ENCODE results near the gene RAD51B. TPM values are rescaled to one million over a fixed set of nuclear protein-coding genes. Genes with fewer than 3 reads are reported as not detected.
"Not testable (repeated sequence)": the region's sequence is repeated elsewhere in the genome, so short reads cannot be mapped to it uniquely, and the experiment has no call there.

Gene RAD51B
- total RNA-seq, 2 experiments from 2014 or later: 27.4 to 31.6 TPM

- peaks cover 5% of the 10 kb centered on the region for H3K9me3 Mint-ChIP-seq
- H3K4me1 Mint-ChIP-seq: peaks cover 78% of the 10 kb centered on the region
- H3K4me3 Mint-ChIP-seq: peak overlapping the region; percentile 22
- peak overlapping the region; percentile 91 for H3K27ac Mint-ChIP-seq
- DNase-seq: no peak
- no peaks in the 10 kb centered on the region for H3K27me3 Mint-ChIP-seq
- peaks cover 13% of the 10 kb centered on the region for H3K36me3 Mint-ChIP-seq
These were observed 465.3 kb downstream of the RAD51B start for GRCh38 chr14:68284834-68285233.

GRCh38 chr14:68285421-68286179 lies 466.0 kb downstream of the RAD51B start:
- DNase-seq: peak; percentile 80
- H3K4me3 Mint-ChIP-seq: peak overlapping the region; percentile 3
- H3K36me3 Mint-ChIP-seq: peaks cover 13% of the 10 kb centered on the region
- H3K9me3 Mint-ChIP-seq: peaks cover 5% of the 10 kb centered on the region
- peaks cover 71% of the 10 kb centered on the region for H3K4me1 Mint-ChIP-seq
- H3K27ac Mint-ChIP-seq: peak overlapping the region; percentile 91
- H3K27me3 Mint-ChIP-seq: no peaks in the 10 kb centered on the region

GRCh38 chr14:68286667-68287066 lies 467.1 kb downstream of the RAD51B start:
- DNase-seq: no peak
- H3K4me1 Mint-ChIP-seq: peaks cover 71% of the 10 kb centered on the region
- H3K36me3 Mint-ChIP-seq: peaks cover 13% of the 10 kb centered on the region
- no peak overlapping the region for H3K4me3 Mint-ChIP-seq
- H3K27me3 Mint-ChIP-seq: no peaks in the 10 kb centered on the region
- H3K27ac Mint-ChIP-seq: peak overlapping the region; percentile 91
- peaks cover 5% of the 10 kb centered on the region for H3K9me3 Mint-ChIP-seq

- H3K27ac Mint-ChIP-seq, H3K9me3 Mint-ChIP-seq, DNase-seq, H3K27me3 Mint-ChIP-seq, H3K4me3 Mint-ChIP-seq: not testable (repeated sequence)
- Mint-ChIP-seq H3K4me1 (peaks cover 67% of the 10 kb centered on the region), H3K36me3 (peaks cover 21% of the 10 kb centered on the region)
These were observed 469.9 kb downstream of the RAD51B start for GRCh38 chr14:68289452-68289851.

- H3K27ac Mint-ChIP-seq: peak overlapping the region; percentile 51
- H3K27me3 Mint-ChIP-seq: no peaks in the 10 kb centered on the region
- H3K36me3 Mint-ChIP-seq: peaks cover 19% of the 10 kb centered on the region
- H3K4me3 Mint-ChIP-seq: no peak overlapping the region
- DNase-seq: no peak
- H3K4me1 Mint-ChIP-seq: peaks cover 52% of the 10 kb centered on the region
- H3K9me3 Mint-ChIP-seq: no peaks in the 10 kb centered on the region
These were observed 472.2 kb downstream of the RAD51B start for GRCh38 chr14:68291820-68292219.

GRCh38 chr14:68292441-68293215 lies 473.0 kb downstream of the RAD51B start:
- peaks cover 17% of the 10 kb centered on the region for H3K36me3 Mint-ChIP-seq
- no peaks in the 10 kb centered on the region for H3K9me3 Mint-ChIP-seq
- DNase-seq: no peak
- H3K4me1 Mint-ChIP-seq: peaks cover 46% of the 10 kb centered on the region
- H3K27ac Mint-ChIP-seq: peak overlapping the region; percentile 51
- no peak overlapping the region for H3K4me3 Mint-ChIP-seq
- no peaks in the 10 kb centered on the region for H3K27me3 Mint-ChIP-seq

- H3K27me3 Mint-ChIP-seq: no peaks in the 10 kb centered on the region
- H3K9me3 Mint-ChIP-seq: no peaks in the 10 kb centered on the region
- peaks cover 23% of the 10 kb centered on the region for H3K36me3 Mint-ChIP-seq
- DNase-seq: no peak
- H3K4me3 Mint-ChIP-seq: no peak overlapping the region
- peak overlapping the region; percentile 10 for H3K27ac Mint-ChIP-seq
- H3K4me1 Mint-ChIP-seq: peaks cover 47% of the 10 kb centered on the region
These were observed 473.8 kb downstream of the RAD51B start for GRCh38 chr14:68293404-68293803.

- DNase-seq: no peak
- Mint-ChIP-seq H3K27me3 (no peaks in the 10 kb centered on the region), H3K4me1 (peaks cover 45% of the 10 kb centered on the region), H3K9me3 (peaks cover 3% of the 10 kb centered on the region), H3K4me3 (no peak overlapping the region), H3K27ac (no peak overlapping the region), H3K36me3 (peaks cover 26% of the 10 kb centered on the region)
These were observed 475.8 kb downstream of the RAD51B start for GRCh38 chr14:68295316-68295816.

GRCh38 chr14:68297039-68297438 lies 477.5 kb downstream of the RAD51B start:
- H3K4me3 Mint-ChIP-seq: no peak overlapping the region
- no peaks in the 10 kb centered on the region for H3K27me3 Mint-ChIP-seq
- no peak for DNase-seq
- H3K27ac Mint-ChIP-seq: no peak overlapping the region
- peaks cover 5% of the 10 kb centered on the region for H3K9me3 Mint-ChIP-seq
- peaks cover 41% of the 10 kb centered on the region for H3K4me1 Mint-ChIP-seq
- H3K36me3 Mint-ChIP-seq: peaks cover 36% of the 10 kb centered on the region

- Mint-ChIP-seq H3K27ac (peak overlapping the region; percentile 11), H3K4me1 (peaks cover 31% of the 10 kb centered on the region), H3K9me3 (peaks cover 12% of the 10 kb centered on the region), H3K36me3 (peaks cover 39% of the 10 kb centered on the region), H3K27me3 (no peaks in the 10 kb centered on the region), H3K4me3 (no peak overlapping the region)
- DNase-seq: no peak
These were observed 478.4 kb downstream of the RAD51B start for GRCh38 chr14:68297876-68298468.

- Mint-ChIP-seq H3K36me3 (peaks cover 36% of the 10 kb centered on the region), H3K9me3 (peaks cover 13% of the 10 kb centered on the region), H3K27ac (no peak overlapping the region), H3K27me3 (no peaks in the 10 kb centered on the region), H3K4me3 (no peak overlapping the region), H3K4me1 (peaks cover 16% of the 10 kb centered on the region)
- no peak for DNase-seq
These were observed 481.0 kb downstream of the RAD51B start for GRCh38 chr14:68300608-68301007.

- Mint-ChIP-seq H3K4me1 (peaks cover 16% of the 10 kb centered on the region), H3K36me3 (peaks cover 31% of the 10 kb centered on the region), H3K9me3 (peaks cover 13% of the 10 kb centered on the region), H3K27me3 (no peaks in the 10 kb centered on the region), H3K4me3 (no peak overlapping the region), H3K27ac (no peak overlapping the region)
- no peak for DNase-seq
These were observed 481.6 kb downstream of the RAD51B start for GRCh38 chr14:68301219-68301618.

GRCh38 chr14:68302938-68303337 lies 483.4 kb downstream of the RAD51B start:
- H3K27me3 Mint-ChIP-seq: not testable (repeated sequence)
- H3K9me3 Mint-ChIP-seq: peaks cover 13% of the 10 kb centered on the region

GRCh38 chr14:68305738-68306137 lies 486.2 kb downstream of the RAD51B start:
- DNase-seq: no peak
- Mint-ChIP-seq H3K4me1 (peaks cover 11% of the 10 kb centered on the region), H3K4me3 (no peak overlapping the region), H3K36me3 (peaks cover 15% of the 10 kb centered on the region), H3K27me3 (no peaks in the 10 kb centered on the region), H3K9me3 (peaks cover 10% of the 10 kb centered on the region), H3K27ac (no peak overlapping the region)

More at GRCh38 chr14:68302938-68303337, 483.4 kb downstream of the RAD51B start:
- peaks cover 26% of the 10 kb centered on the region for H3K36me3 Mint-ChIP-seq
- not testable (repeated sequence) for H3K27ac Mint-ChIP-seq, H3K4me3 Mint-ChIP-seq, DNase-seq
- peaks cover 14% of the 10 kb centered on the region for H3K4me1 Mint-ChIP-seq
